Muscle of arm (tissue), 12 donors: ENCODE data around the gene XRCC4. TPM values are rescaled to one million over a fixed set of nuclear protein-coding genes. Genes with fewer than 3 reads are reported as not detected.

Source experiments
- DNase-seq: peaks from one replicate; pipeline ENCODE4 v3.0.0-alpha.2; 2013
- polyA plus RNA-seq, 12 donors: library from polyadenylated mRNA; unstranded; fragments of 120-200 nt; gene quantifications; one replicate each; pipeline ENCODE4 v1.2.1, GENCODE V29; 2013; ENCODE audit not compliant: insufficient read length in 12 of 12

The XRCC4 gene
- polyA plus RNA-seq, 12 donors, result 5.0 to 9.3 (median 6.8) TPM; not detected in 2

DNA sequence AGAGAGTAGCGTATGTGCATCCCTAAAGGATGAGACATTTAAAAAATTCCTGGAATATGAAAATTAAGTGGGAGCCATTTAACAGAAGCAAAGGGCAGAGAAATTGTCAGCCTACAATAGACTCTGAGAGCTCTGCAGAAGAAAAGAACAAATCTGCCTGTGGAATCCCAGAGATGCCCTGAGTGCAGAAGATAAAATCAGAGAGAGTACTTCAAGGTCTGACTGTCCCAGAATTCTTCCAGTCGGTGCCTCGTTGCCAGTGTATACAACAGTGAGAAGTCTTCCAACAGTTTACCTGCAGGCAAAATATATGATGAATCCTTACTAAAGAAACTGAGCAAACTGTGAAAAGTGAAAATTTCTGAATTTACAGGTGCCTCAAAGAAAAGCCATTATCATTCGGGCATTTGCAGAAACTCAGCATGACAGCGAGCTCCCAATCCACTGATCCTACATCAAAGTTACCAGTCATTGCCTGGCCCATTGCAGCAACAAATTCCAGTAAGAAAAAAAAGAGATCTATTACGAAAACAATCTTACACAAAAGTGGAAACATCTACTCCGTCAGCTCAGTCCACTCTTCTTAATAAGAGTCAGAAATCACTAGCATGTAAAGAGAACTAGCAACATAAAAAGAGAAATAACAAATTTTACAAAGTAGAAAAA lies 301.4 kb downstream of the XRCC4 start:
- no peak for DNase-seq

DNA sequence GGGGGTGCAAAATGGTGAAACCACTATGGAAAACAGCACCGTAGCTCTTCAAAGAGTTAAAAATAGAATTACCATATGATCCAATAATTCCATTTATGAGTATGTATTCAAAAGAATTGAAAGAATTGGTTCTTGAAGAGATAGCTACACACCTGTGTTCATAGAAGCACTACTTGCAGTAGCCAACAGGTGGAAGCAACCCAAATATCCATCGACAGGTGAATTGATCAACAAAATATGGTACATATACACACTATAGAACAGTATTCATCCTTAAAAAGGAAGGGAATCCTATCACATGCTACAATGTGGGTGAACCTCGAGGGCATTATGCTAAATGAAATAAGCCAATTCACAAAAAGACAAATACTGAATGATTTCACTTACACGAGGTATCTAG lies 308.5 kb downstream of the XRCC4 start:
- no peak for DNase-seq

DNA sequence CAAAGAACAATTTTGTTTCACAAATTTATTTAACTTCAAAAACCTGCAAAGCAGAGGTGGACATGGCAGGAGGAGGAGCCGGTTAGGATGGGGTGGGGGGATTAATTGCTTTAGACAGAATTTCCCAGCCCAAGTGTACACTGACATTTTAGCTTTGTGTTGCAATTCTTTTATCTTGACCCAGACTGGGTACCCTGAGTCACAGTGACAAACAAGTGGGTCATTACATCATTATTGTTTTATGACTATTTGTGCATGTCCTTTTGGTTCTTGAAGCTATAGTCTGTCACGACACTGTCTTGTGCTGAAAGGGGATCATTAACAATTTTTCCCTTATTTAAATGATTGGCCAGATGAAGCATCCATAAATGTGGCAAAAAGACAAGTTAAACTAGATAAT lies 309.7 kb downstream of the XRCC4 start:
- DNase-seq, result no peak

DNA sequence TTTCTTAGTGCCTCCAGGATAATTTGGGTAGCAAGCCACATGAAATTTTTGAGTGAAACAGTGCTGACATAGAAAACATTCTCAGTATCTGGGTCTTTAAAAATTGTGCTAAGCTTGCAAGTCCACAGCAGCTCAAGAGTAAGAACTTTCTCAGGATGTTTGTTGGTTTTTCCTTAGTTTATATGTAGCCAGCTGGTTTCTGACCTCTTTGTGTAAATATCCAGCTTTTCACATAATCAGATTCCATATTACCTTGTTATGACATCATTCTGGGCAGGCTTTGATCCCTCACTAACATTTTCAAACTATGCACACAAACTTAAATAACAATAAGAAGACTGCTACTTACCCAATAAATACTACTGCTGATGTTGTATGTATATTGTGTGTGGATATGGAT lies 311.3 kb downstream of the XRCC4 start:
- no peak for DNase-seq

DNA sequence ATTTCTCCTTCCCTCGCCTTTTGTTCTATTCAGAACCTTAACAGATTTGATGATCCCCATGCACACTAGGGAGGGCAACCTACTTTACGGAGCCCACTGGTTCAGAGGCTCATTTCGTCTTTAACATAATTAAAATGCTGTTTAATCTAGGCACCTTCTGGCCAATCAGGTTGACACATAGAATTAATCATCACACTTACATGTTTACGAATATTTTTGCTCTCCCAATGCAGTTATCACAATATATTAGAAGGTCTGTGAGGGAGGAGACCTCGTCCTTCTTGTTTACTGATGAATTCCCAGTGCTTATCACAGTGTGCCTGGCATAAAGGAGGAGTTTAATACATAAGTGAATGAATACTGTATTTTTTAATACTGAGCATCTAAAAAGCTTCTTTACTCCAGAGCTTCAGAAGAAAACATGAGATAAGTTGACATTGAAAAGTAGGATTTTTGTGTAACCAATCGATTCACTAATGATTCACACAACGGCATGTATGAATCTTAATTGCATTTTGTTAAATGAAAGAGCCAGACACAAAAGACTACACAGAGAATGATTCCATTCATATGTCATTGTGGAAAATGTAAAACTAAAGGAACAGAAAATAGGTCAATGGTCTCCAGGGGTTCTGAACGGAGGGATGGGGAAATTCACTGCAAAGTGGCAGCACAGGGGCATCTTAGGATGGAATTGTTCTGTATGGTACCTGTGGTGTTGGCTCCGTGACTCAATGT lies 315.6 kb downstream of the XRCC4 start:
- no peak for DNase-seq

DNA sequence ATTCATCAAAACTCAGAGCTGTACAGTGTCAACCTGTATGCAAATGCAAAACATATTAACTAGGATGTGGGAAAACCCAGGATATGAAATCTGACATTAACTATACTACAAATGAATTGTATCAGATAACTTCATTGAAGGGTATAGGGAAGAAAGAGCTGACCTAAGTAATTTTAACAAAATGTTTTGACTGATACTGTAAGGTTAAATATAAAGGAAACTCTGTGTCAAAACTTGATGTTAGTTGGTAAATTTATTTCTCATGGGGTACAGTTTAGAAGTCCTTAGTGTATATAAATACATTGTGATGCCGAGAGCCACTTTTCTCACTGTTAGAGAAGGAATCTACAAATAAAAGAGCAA lies 316.1 kb downstream of the XRCC4 start:
- DNase-seq, result no peak

DNA sequence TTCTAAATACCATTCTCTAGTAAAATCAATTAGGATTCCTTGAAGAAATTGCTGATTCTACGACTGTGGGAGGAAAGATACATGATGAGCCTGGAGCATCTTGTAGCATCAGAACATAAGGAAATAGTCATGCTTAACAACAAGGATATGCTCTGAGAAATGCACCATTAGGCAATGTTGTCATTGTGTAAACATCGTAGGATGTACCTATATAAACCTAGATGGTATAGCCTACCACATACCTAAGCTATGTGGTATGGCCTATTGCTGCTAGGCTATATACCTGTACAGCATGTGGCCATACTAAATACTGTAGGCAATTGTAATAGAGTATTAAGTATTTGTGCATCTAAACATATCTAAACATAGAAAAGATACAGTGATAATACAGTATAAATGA lies 316.8 kb downstream of the XRCC4 start:
- no peak for DNase-seq

DNA sequence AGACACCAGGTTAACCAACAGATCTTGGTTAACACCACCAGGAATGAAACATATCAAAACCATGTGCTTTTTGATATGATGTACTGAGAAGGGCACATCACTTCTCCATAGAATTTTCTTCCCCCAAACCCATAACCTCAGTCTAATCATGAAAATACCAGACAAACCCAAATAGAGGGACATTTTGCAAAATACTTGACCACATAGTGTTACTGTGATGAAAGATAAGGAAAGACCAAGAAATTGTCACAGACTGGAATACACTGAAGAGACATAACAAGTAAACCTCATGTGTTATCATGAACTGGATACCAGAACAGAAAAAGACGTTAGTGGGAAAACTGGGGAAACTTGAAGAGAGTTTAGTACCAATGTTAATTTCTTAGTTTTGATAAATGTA lies 319.3 kb downstream of the XRCC4 start:
- DNase-seq, result no peak

DNA sequence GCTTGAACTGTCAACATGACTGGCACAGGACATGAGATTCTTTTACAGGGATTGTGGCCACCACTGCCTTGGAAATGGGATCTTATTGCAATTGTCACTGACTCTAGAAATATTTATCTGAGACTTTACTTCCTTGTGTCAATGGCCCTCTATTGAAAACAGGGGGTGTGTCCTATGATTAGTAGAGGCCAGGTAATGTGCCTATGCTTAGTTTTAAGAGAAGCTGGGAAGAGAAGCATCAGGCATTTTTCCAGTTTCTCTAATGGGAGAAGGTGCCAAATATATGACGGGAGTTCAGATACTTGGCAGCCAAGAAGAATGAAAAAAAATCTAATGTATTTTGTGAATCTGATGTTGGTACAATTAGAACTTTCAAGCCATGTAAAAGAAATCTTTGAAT lies 320.3 kb downstream of the XRCC4 start:
- DNase-seq, result no peak

DNA sequence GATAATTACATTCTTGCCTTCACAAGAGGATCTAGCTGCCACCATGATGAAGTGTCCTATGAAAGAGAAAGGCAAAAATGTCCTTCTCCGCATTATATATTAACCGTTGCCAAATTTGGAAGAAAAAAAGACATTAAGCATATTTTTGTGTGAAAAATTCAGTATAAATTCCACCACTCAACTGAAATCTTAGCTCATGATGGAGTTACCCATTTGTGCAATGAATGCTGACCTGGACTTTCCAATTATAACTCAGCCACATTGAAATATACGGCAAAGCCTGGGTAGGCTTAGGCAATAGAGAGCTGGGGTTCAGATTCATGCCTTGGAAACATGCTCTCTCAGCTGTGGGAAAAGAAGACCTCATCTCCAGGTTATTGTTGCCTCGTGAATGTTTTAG lies 322.9 kb downstream of the XRCC4 start:
- no peak for DNase-seq

DNA sequence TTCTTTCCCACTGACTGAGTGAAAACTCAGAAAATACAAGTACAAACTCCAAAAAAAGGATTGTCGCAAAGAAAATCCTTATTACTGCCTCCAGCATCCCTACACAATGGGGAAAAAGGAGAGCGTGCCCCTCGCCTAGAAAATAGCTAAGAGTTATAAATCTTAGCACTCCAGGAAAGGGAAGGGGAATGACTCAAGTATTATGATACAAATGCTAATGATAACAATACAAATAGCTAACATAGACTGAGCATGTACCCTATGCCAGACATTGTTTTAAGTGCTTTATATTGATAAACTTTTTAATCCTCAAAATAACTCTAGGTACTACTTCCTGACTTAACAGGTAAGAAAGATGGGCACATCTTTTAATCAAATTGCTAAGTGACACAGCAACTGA lies 323.4 kb downstream of the XRCC4 start:
- DNase-seq, result no peak

DNA sequence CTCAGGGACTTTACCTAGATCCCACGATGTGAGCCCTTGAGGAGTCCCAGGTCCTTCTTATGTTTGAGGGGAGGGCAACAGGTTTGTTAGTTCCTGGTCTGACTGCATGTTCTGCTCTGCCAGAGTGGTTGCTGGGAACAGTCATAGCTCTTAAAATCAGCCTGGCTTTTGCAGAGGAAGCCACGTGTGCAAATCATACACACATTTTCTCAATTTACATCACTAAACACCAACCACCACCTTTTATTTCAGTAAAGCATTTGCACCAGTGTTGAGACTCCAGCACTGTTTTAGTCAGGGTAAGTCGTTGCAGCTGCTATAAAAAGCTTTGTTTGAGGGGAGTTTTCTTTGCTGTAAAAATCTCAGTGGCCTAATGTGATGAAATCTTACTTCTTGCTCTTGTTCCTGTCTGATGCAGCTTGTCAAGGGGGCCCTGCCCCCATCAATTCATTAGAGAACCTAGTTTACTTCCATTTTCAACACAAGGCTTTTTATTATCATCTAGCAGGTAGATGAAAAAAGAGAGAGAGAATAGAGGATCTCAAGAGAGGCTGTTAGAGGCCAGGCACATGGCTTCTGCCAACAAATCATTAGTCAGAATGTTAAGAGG lies 323.9 kb downstream of the XRCC4 start:
- DNase-seq, result no peak

DNA sequence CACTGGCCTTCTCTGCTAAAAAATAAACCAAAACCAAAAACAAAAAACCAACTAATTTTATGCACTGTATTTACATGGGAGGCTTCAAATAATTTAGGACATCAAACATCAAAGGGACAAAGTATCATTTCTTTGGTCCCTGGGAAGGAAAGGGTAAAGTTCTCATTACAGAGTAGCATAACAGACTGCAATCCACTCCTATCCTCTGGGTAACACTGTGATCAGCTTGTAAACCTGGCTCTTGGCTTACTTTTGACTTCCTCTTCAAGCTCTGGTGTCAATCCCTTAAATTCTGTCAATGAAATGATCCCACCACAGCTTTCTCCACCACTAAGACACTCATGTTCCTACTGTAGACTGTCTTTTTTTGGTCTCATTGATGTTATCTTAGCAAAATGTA lies 324.4 kb downstream of the XRCC4 start:
- no peak for DNase-seq

Other genes starting within 250 kb of the XRCC4 start
- gene TMEM167A, start 153 bp upstream of the XRCC4 start, polyA plus RNA-seq, result 100 to 1,000 TPM in 3 of 12 donors, 10 to 100 TPM in 9; 56.8 to 212 (median 86.3) TPM